IMR-90 (cell line): ENCODE measurements around the gene C13orf42. TPM values are rescaled to one million over a fixed set of nuclear protein-coding genes. Genes with fewer than 3 reads are reported as not detected.

Experiments
- ATAC-seq: fragments of 200-7000 bp; cut with Tn5 transposase; 2 replicates; pipeline ENCODE4 v1.9.1; 2020; ENCODE audit warnings: low read depth, mild to moderate bottlenecking, moderate library complexity
- BruUV-seq: library from RNA; stranded (reverse); fragments of 400-500 nt; replicated peaks from 2 replicates; lab custom pipeline; 2021; lab: Mats Ljungman, UMichigan
- CTCF ChIA-PET: fragments of 300-600 bp; formaldehyde crosslinking; extraction: SDS; loops from one replicate; lab custom pipeline; 2021; ENCODE audit warnings: antibody characterized with exemption; lab: Yijun Ruan, JAX
- POLR2A ChIA-PET: fragments of 300-600 bp; sonication (Branson Sonifier 250); formaldehyde crosslinking; loops from one replicate; lab custom pipeline; 2022; ENCODE audit warnings: antibody characterized with exemption; ENCODE audit not compliant: unreplicated experiment; lab: Charles Lee
- DNase-seq: peaks from one replicate; pipeline ENCODE4 v3.0.0; 2013
- H2AFZ ChIP-seq: replicated peaks from 2 replicates; pipeline ENCODE3; 2013; ENCODE audit warnings: low read length, mild to moderate bottlenecking; ENCODE audit not compliant: poor library complexity
- H2AK5ac ChIP-seq: 2 replicates; pipeline ENCODE4 v1.6.1; 2013; ENCODE audit warnings: low read depth, low read length, inconsistent platforms
- H2AK9ac ChIP-seq: replicated peaks from 2 replicates; pipeline ENCODE3; 2013; ENCODE audit warnings: mild to moderate bottlenecking, low read depth, low read length, moderate library complexity; ENCODE audit not compliant: poor library complexity
- H2BK120ac ChIP-seq: 2 replicates; pipeline ENCODE4 v1.6.1; 2013; ENCODE audit warnings: low read depth, low read length, inconsistent platforms
- H2BK15ac ChIP-seq: 3 replicates; pipeline ENCODE4 v1.6.1; 2013; ENCODE audit warnings: low read depth, low read length, inconsistent platforms
- H2BK20ac ChIP-seq: 2 replicates; pipeline ENCODE4 v1.6.1; 2013; ENCODE audit warnings: low read depth, mild to moderate bottlenecking, inconsistent platforms, low read length, moderate library complexity
- H2BK5ac ChIP-seq: 2 replicates; pipeline ENCODE4 v1.6.1; 2013; ENCODE audit warnings: mild to moderate bottlenecking, low read depth, low read length, inconsistent platforms; ENCODE audit not compliant: poor library complexity, severe bottlenecking
- H3K14ac ChIP-seq: replicated peaks from 2 replicates; pipeline ENCODE4 v1.6.1; 2013; ENCODE audit warnings: low read depth, low read length, inconsistent platforms
- H3K18ac ChIP-seq: 2 replicates; pipeline ENCODE4 v1.6.1; 2013; ENCODE audit warnings: low read depth, low read length, control low read depth
- H3K23ac ChIP-seq: 2 replicates; pipeline ENCODE4 v1.6.1; 2013; ENCODE audit warnings: low read depth, low read length, inconsistent platforms
- H3K27ac ChIP-seq: 2 replicates; pipeline ENCODE4 v1.5.1; 2013; ENCODE audit warnings: mild to moderate bottlenecking, control low read depth, low read length; ENCODE audit not compliant: insufficient read depth
- H3K27me3 ChIP-seq: 2 replicates; pipeline ENCODE4 v1.6.1; 2013; ENCODE audit warnings: low read length; ENCODE audit not compliant: control insufficient read depth, insufficient read depth
- H3K36me3 ChIP-seq: 2 replicates; pipeline ENCODE4 v1.6.1; 2013; ENCODE audit warnings: low read length, mixed read lengths; ENCODE audit not compliant: control insufficient read depth, insufficient read depth
- H3K4ac ChIP-seq: 2 replicates; pipeline ENCODE4 v1.6.1; 2013; ENCODE audit warnings: low read depth, low read length, inconsistent platforms
- H3K4me1 ChIP-seq: 2 replicates; pipeline ENCODE4 v1.6.1; 2013; ENCODE audit warnings: low read length, mixed read lengths; ENCODE audit not compliant: control insufficient read depth, insufficient read depth
- H3K4me2 ChIP-seq: 2 replicates; pipeline ENCODE4 v1.6.1; 2013; ENCODE audit warnings: low read depth, mild to moderate bottlenecking, control low read depth, low read length, moderate library complexity
- H3K4me3 ChIP-seq: 2 replicates; pipeline ENCODE4 v1.5.1; 2013; ENCODE audit warnings: low read depth, mild to moderate bottlenecking, control low read depth, low read length, moderate library complexity; ENCODE audit not compliant: insufficient read depth
- H3K56ac ChIP-seq: 2 replicates; pipeline ENCODE4 v1.6.1; 2013; ENCODE audit warnings: low read length, inconsistent platforms; ENCODE audit not compliant: insufficient read depth; ENCODE audit errors: extremely low read depth
- H3K79me1 ChIP-seq, 2 experiments: 2 replicates each; pipeline ENCODE4 v1.6.1; 2013; ENCODE audit warnings: low read length in 2 of 2, inconsistent platforms in 1 of 2, low read depth in 1 of 2
- H3K9ac ChIP-seq: 2 replicates; pipeline ENCODE4 v1.6.1; 2013; ENCODE audit warnings: low read depth, low read length, control low read depth
- H3K9me1 ChIP-seq: 2 replicates; pipeline ENCODE4 v1.6.1; 2013; ENCODE audit warnings: low read length, inconsistent platforms; ENCODE audit not compliant: insufficient read depth
- H3K9me3 ChIP-seq: 2 replicates; pipeline ENCODE4 v1.6.1; 2013; ENCODE audit warnings: low read length; ENCODE audit not compliant: control insufficient read depth, insufficient read depth
- H4K20me1 ChIP-seq: 2 replicates; pipeline ENCODE4 v1.6.1; 2013; ENCODE audit warnings: low read length, inconsistent platforms; ENCODE audit not compliant: insufficient read depth
- H4K5ac ChIP-seq: 2 replicates; pipeline ENCODE4 v1.6.1; 2013; ENCODE audit warnings: mild to moderate bottlenecking, low read depth, low read length, control low read depth
- H4K8ac ChIP-seq, 2 experiments: 2 replicates each; pipeline ENCODE4 v1.6.1; 2013; ENCODE audit warnings: low read depth in 2 of 2, low read length in 2 of 2, control low read depth in 1 of 2, inconsistent platforms in 1 of 2
- H4K91ac ChIP-seq: 2 replicates; pipeline ENCODE4 v1.6.1; 2013; ENCODE audit warnings: low read depth, low read length, inconsistent platforms; ENCODE audit not compliant: insufficient read depth
- BHLHE40 ChIP-seq: fragments of 150-350 bp; IDR thresholded peaks from 2 replicates; pipeline ENCODE4 v1.6.1; 2016; ENCODE audit warnings: mild to moderate bottlenecking, low read depth, low read length
- CHD1 ChIP-seq: IDR thresholded peaks from 2 replicates; pipeline ENCODE4 v1.6.1; 2012; ENCODE audit warnings: low read depth, low read length, improper control_type of control experiment
- FOS ChIP-seq: fragments of 150-350 bp; IDR thresholded peaks from 2 replicates; pipeline ENCODE4 v1.6.1; 2016; ENCODE audit warnings: low read depth, low read length
- MXI1 ChIP-seq: IDR thresholded peaks from 2 replicates; pipeline ENCODE4 v1.6.1; 2012; ENCODE audit warnings: low read depth, mild to moderate bottlenecking, low read length, moderate library complexity, borderline replicate concordance
- NFE2L2 ChIP-seq: fragments of 150-350 bp; IDR thresholded peaks from 2 replicates; pipeline ENCODE4 v1.6.1; 2016; ENCODE audit warnings: low read depth, mild to moderate bottlenecking, low read length
- POLR2A ChIP-seq: IDR thresholded peaks from 2 replicates; pipeline ENCODE4 v1.6.1; 2012; ENCODE audit warnings: mild to moderate bottlenecking, low read depth, low read length
- RAD21 ChIP-seq: IDR thresholded peaks from 2 replicates; pipeline ENCODE4 v1.6.1; 2012; ENCODE audit warnings: low read length, improper control_type of control experiment
- RFX5 ChIP-seq: IDR thresholded peaks from 2 replicates; pipeline ENCODE4 v1.8.0; 2012; ENCODE audit warnings: low read depth, mild to moderate bottlenecking, low read length, moderate library complexity
- SMC3 ChIP-seq: fragments of 150-350 bp; IDR thresholded peaks from 2 replicates; pipeline ENCODE4 v1.6.1; 2016; ENCODE audit warnings: low read depth, mild to moderate bottlenecking, antibody characterized with exemption, low read length, moderate library complexity
- WGBS, 2 experiments: methylation state at CpG; one replicate each; pipeline versions ENCODE4 v1.1.5 to v1.1.7; 2013; ENCODE audit warnings: missing lambda C conversion rate in 2 of 2; ENCODE audit not compliant: insufficient read length in 1 of 2; ENCODE audit errors: extremely low coverage in 2 of 2; 5-methylcytosine and 5-hydroxymethylcytosine counted together
- dilution Hi-C: fragments of 300-500 bp; cut with HindIII; formaldehyde crosslinking; loops from one replicate; pipeline ENCODE4 v1.14.3; 2018; ENCODE audit warnings: low sequenced_read_pairs; ENCODE audit not compliant: unreplicated experiment
- in situ Hi-C: fragments of 300-500 bp; cut with MboI; formaldehyde crosslinking; loops from 3 replicates; pipeline ENCODE4 v1.14.3; 2019; ENCODE audit warnings: low sequenced_read_pairs, inconsistent platforms, mixed read lengths
- intact Hi-C: fragments of 100-400 bp; cut with micrococcal nuclease; formaldehyde crosslinking; loops from 2 replicates; pipeline ENCODE4 v1.10.0; 2022
- polyA plus RNA-seq, 3 experiments: library from polyadenylated mRNA; depleted of rRNA; stranded (reverse); fragments of >200 nt; gene quantifications; 2 replicates each; pipeline ENCODE4 v1.2.3, GENCODE V29; 2012; ENCODE audit warnings: low replicate concordance in 1 of 3
- total RNA-seq: library from RNA; depleted of rRNA; stranded (reverse); fragments of >200 nt; gene quantifications from 2 replicates; pipeline ENCODE4 v1.2.3, GENCODE V29; 2012
- TF ChIP-seq, protein P1 (sequence below): conservative IDR thresholded peaks from 2 replicates; pipeline ENCODE4 v1.5.1; 2012; ENCODE audit warnings: mild to moderate bottlenecking, low read depth, low read length, improper control_type of control experiment
- TF ChIP-seq, protein P2 (sequence below): fragments of 150-350 bp; IDR thresholded peaks from 2 replicates; pipeline ENCODE4 v1.6.1; 2017; ENCODE audit warnings: mild to moderate bottlenecking, antibody characterized with exemption, low read length, low read depth
- TF ChIP-seq, protein P3 (sequence below): fragments of 150-350 bp; IDR thresholded peaks from 2 replicates; pipeline ENCODE4 v1.6.1; 2016; ENCODE audit warnings: low read depth, mild to moderate bottlenecking, low read length, moderate library complexity, borderline replicate concordance

The C13orf42 gene
- total and polyA plus RNA-seq, 2 of the 4 experiments (the other 2 are of a cell fraction): not detected

DNA sequence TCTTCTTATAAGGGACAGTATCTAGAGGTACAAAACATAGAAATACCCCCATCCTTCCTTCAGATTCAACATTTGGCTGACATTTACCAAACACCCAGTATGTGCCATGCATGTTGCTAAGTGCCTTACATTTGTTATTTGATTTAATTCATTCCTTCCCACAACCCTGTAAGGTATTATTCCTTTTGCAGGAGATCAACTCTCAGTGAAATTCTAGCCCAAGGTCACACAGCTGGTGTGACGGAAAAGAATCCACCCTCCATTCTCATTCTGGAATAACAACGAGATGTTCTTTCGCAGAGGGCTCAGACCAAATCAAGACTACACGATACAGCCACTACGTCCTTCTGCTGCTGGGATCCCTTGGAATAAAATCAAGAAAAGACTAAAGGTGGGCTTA, 67.8 kb downstream of the C13orf42 start:
- ChIA-PET CTCF (no interaction called here), POLR2A (no interaction called here)
- ATAC-seq: no peak
- Histone ChIP-seq H3K9ac (no peak overlapping the region), H3K9me1 (no peaks in the 10 kb centered on the region), H2AFZ (no peak overlapping the region), H3K14ac (no peak overlapping the region), H2AK9ac (no peak overlapping the region), H3K18ac (no peak overlapping the region), H2BK120ac (no peak overlapping the region), H3K23ac (no peak overlapping the region), H4K5ac (no peak overlapping the region), H3K79me1 (no peaks in the 10 kb centered on the region), H3K4ac (no peak overlapping the region), H3K36me3 (no peaks in the 10 kb centered on the region), H2AK5ac (no peak overlapping the region), H2BK15ac (no peak overlapping the region), H3K56ac (no peak overlapping the region), H3K4me2 (no peak overlapping the region), H4K20me1 (no peaks in the 10 kb centered on the region), H3K27me3 (peaks cover 33% of the 10 kb centered on the region), H4K8ac (no peak overlapping the region), H3K4me1 (no peaks in the 10 kb centered on the region), H3K4me3 (no peak overlapping the region), H2BK5ac (no peak overlapping the region), H4K91ac (no peak overlapping the region), H3K27ac (no peak overlapping the region), H2BK20ac (no peak overlapping the region), H3K9me3 (no peaks in the 10 kb centered on the region; the same call in 1 of the 2 replicates)
- WGBS, 2 experiments: no CpG with 5 or more reads among the region's 5 CpGs
- intact Hi-C loops (no loop called here), in situ Hi-C loops (no loop called here), dilution Hi-C loops (no loop called here)
- TF ChIP-seq RAD21: no peak
- TF ChIP-seq, protein P1, sequence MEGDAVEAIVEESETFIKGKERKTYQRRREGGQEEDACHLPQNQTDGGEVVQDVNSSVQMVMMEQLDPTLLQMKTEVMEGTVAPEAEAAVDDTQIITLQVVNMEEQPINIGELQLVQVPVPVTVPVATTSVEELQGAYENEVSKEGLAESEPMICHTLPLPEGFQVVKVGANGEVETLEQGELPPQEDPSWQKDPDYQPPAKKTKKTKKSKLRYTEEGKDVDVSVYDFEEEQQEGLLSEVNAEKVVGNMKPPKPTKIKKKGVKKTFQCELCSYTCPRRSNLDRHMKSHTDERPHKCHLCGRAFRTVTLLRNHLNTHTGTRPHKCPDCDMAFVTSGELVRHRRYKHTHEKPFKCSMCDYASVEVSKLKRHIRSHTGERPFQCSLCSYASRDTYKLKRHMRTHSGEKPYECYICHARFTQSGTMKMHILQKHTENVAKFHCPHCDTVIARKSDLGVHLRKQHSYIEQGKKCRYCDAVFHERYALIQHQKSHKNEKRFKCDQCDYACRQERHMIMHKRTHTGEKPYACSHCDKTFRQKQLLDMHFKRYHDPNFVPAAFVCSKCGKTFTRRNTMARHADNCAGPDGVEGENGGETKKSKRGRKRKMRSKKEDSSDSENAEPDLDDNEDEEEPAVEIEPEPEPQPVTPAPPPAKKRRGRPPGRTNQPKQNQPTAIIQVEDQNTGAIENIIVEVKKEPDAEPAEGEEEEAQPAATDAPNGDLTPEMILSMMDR: no peak
- no peak for TF ChIP-seq NFE2L2
- TF ChIP-seq BHLHE40: no peak
- TF ChIP-seq MXI1: no peak
- TF ChIP-seq FOS: no peak
- TF ChIP-seq, protein P2, sequence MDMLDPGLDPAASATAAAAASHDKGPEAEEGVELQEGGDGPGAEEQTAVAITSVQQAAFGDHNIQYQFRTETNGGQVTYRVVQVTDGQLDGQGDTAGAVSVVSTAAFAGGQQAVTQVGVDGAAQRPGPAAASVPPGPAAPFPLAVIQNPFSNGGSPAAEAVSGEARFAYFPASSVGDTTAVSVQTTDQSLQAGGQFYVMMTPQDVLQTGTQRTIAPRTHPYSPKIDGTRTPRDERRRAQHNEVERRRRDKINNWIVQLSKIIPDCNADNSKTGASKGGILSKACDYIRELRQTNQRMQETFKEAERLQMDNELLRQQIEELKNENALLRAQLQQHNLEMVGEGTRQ: no peak
- TF ChIP-seq RFX5: no peak
- no peak for TF ChIP-seq CHD1
- no peak for TF ChIP-seq POLR2A
- no peak for TF ChIP-seq SMC3
- TF ChIP-seq, protein P3, sequence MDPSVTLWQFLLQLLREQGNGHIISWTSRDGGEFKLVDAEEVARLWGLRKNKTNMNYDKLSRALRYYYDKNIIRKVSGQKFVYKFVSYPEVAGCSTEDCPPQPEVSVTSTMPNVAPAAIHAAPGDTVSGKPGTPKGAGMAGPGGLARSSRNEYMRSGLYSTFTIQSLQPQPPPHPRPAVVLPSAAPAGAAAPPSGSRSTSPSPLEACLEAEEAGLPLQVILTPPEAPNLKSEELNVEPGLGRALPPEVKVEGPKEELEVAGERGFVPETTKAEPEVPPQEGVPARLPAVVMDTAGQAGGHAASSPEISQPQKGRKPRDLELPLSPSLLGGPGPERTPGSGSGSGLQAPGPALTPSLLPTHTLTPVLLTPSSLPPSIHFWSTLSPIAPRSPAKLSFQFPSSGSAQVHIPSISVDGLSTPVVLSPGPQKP: no peak
- no TSS peak for BruUV-seq
- DNase-seq: no peak
